GM19099 (cell line): ENCODE data around the gene KATNB1.

Source experiments
- POLR2A ChIP-seq: IDR thresholded peaks from 3 replicates; pipeline ENCODE4 v1.6.1; 2011; ENCODE audit warnings: low read depth; ENCODE audit not compliant: insufficient read length; ENCODE audit errors: extremely low read depth

The KATNB1 gene

DNA sequence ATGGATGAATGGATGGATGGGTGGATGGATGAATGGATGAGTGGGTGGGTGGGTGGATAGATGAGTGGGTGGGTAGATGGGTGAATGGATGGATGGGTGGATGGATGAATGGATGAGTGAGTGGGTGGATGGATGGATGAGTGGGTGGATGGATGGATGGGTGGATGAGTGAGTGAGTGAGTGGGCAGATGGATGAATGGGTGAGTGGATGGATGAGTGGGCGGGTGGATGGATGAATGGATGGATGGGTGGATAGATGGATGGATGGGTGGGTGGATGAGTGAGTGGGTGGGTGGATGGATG lies 6.4 kb upstream of the KATNB1 start:
- TF ChIP-seq POLR2A: no peak

GRCh38 chr16:57730771-57731730 lies 4.5 kb upstream of the KATNB1 start:
- TF ChIP-seq POLR2A: no peak

DNA sequence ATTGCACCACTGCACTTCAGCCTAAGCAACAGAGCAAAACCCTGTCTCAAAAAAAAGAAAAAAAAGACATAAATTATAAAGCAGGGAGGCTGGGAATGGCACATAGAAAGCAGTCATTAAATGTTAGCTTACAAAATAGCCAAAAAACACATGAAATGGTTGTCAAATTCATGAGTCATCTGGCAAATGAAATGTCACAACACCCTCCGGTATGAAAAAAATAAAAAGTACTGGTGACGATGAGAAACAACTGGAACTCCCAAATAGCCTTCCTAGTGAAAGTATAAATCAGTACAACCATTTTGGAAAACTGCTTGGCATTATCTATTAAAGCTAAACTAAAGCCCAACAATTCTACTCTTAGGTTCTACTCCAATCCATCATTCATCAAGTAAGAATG lies 3.5 kb upstream of the KATNB1 start:
- no peak for TF ChIP-seq POLR2A

DNA sequence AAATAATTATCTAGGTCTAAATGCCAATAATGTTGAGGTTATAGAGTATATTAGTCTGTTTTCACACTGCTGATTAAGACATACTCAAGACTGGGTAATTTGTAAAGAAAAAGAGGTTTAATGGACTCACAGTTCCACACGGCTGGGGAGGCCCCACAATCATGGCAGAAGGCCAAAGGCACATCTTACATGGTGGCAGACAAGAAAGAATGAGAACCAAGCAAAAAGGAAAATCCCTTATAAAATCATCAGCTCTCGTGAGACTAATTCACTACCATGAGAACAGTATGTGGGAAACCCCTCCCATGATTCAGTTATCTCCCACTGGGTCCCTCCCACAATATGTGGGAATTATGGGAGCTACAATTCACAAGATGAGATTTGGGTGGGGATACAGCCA lies 2.9 kb upstream of the KATNB1 start:
- no peak for TF ChIP-seq POLR2A

DNA sequence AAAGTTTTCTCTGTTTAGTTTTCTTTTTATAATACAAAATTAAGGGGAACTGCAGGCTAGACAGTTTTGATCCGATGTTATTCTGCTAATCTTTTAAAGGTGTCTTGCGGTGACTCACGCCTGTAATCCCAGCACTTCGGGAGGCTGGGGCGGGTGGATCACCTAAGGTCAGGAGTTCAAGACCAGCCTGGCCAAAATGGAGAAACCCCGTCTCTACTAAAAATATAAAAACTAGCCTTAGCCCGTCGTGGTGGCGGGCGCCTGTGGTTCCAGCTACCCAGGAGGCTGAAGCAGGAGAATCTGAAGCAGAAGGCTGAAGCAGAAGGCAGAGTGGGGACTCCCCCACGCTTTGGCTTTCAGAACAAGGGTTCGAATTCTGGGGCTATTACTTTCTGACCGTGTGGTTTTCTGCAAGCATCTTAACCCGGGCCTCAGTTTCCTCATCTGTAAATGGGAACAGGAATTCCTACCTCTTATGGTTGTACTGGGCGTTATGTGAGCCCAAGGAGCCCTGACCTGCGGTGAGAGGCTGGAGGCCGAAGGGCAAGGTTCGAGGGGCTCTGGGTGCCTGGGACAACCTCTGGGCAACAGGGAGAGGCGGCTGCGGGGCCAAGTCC lies 1.2 kb upstream of the KATNB1 start:
- no peak for TF ChIP-seq POLR2A

GRCh38 chr16:57734925-57735754 lies 430 bp upstream of the KATNB1 start:
- TF ChIP-seq POLR2A: peak; percentile 74

- no peak for TF ChIP-seq POLR2A
Observed at GRCh38 chr16:57736419-57737351, 1.1 kb downstream of the KATNB1 start.

GRCh38 chr16:57738844-57739243 lies 3.3 kb downstream of the KATNB1 start:
- no peak for TF ChIP-seq POLR2A

DNA sequence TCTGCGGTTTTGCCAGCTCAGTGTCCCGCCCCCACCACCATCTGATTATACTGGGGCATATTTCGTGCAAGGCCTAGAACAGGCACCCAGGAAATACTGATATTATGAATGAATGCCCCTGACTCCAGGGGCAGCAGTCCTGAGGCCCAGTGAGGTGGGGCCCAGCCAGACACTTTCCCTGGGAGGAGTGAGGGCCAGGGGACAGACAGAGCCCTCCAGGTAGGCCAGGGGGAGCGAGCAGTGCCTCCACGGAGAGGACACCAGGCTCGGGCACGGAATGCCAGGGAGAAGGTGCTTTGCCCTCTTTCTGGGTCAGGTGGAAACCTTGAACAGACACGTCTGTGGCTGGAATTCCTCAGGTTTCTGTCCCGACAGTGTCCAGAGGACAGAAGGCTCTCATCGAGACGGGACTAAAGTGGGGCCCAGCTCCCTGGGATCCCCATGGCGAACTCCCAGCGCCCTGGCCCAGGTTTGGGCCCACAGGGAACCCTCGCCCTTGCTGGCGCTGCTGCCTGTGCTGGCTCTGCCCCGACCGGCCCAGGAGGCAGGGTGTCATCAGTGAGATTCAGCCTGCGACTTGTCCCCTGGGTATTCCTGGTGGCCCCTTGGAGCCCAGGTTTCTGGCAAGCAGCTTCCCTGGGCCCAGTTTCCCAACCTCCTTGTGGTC lies 4.3 kb downstream of the KATNB1 start:
- no peak for TF ChIP-seq POLR2A

DNA sequence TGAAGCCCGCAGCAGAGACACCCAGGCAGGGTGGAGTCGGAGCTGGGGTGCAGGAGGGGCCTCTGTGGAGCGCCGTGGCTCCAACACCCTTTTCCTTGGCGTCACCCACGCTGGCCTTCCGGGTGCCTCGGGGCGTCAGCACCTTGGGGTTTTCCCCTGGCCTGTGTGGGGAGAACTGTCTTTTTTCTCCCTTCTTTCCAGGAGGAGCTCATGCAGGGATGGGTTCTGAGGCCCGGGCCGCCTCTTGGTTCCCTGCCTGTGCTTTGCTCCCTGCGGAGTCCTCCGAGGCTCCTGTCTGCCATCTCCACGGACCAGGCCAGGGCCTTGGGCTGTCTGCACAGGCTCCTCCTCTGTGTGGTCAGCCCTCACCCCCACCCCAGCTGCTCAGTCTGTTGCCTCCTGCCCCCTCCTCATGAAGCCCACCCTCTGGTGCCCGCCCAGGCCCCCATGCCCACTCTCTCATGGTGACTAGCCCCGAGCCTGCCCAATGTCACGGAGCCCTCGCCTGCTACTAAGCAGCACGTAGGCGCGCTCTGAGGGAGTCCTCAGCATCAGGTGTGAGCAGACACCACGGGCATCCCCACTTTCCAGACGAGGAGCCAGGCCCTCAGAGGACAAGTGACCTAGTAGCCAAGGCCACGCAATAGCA lies 5.0 kb downstream of the KATNB1 start:
- no peak for TF ChIP-seq POLR2A

- TF ChIP-seq POLR2A: no peak
Observed at GRCh38 chr16:57741660-57742191, 6.2 kb downstream of the KATNB1 start.

DNA sequence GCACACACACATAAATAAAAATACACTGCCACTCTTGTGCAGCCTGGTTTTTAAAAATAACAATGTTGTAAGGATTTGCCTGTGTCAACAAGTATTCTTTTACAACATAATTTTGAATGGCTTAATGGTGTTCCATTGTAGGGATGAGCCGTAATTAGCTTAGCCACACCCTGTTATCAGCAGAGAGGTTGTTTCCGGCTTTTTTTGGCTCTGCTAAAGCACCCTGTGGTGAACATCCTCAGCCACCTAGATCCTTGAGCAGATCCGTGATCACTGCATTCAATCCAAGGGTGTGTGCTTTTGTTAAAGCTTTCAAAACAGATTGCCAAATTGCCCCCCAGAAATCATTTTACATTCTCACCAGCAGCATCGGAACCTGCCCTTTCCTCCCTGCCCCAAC lies 7.0 kb downstream of the KATNB1 start:
- TF ChIP-seq POLR2A: no peak

DNA sequence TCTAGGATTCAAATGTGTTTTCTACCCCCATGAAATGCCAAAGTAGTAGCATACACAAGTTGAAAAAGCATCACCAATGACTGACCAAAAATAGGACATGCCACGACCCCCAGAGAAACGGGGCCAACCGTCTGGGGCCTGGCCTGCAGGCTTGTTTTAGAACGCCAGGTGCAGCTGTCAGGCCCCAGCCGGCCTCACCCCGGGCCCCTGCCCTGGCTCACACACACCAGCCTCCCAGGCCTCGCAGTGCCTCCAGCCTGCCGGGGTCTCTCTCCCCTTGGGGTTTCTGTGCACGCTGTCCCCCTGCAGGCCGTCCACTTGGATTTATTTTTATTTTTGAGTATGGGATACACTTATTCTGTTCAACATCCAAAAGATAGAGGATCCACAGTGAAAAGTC lies 7.9 kb downstream of the KATNB1 start:
- no peak for TF ChIP-seq POLR2A

DNA sequence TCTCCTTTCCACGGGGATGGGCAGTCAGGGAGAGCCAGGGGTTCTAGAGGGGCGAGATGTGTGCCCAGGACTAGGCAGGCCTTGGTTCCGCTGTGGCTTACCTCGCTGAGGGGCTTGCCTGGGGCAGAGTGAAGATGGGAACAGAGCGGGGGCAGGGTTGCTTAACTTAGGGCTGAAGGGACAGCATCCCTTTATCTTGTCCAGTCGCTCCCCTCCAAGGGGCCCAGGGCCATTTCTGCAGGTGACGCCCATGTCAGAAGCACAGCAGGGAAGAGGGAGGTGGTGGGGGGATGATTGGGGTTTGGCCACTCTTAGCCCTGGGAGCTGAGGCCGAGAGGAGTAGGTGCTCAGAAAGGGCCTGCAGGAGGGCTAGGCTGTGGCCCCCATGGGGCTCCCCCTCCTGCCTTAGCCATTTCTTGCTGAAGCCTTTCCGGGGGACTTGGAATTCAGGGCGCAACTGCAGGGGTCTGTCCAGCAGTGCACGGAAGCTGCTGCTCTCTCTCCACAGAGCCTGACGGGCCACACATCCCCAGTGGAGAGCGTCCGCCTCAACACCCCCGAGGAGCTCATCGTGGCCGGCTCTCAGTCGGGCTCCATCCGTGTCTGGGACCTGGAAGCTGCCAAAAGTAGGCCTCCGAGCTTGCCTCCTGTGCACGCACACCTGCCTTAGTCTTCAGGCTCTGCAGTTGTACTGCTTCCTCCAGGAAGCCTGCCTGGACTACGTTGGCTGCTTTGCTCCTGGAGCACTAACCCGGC lies 8.5 kb downstream of the KATNB1 start:
- no peak for TF ChIP-seq POLR2A
